Hepatic stellate cell (primary cell): Measurements from ENCODE around the gene MYO1H.
"Not testable (repeated sequence)": the region's sequence is repeated elsewhere in the genome, so short reads cannot be mapped to it uniquely, and the experiment has no call there.

Experiments
- DNase-seq: peaks from one replicate; pipeline ENCODE4 v3.0.0; 2011; ENCODE audit warnings: low spot score

The MYO1H gene

GRCh38 chr12:109347589-109347988, at the start of gene MYO1H:
TSS of gene MYO1H (plus strand) at chr12:109347900. CDS start at chr12:109347961, 61 bp downstream.
- DNase-seq: no peak

- no peak for DNase-seq
Observed at GRCh38 chr12:109299849-109300248, 47.9 kb upstream of the MYO1H start.

- no peak for DNase-seq
Observed at GRCh38 chr12:109301643-109302168, 46.0 kb upstream of the MYO1H start.

GRCh38 chr12:109302358-109302757, 45.3 kb upstream of the MYO1H start:
- no peak for DNase-seq

- DNase-seq: no peak
Observed at GRCh38 chr12:109302770-109303169, 44.9 kb upstream of the MYO1H start.

- no peak for DNase-seq
Observed at GRCh38 chr12:109304485-109304884, 43.2 kb upstream of the MYO1H start.

- DNase-seq: no peak
Observed at GRCh38 chr12:109305547-109305946, 42.2 kb upstream of the MYO1H start.

GRCh38 chr12:109307051-109307450, 40.6 kb upstream of the MYO1H start:
- no peak for DNase-seq

- DNase-seq: no peak
Observed at GRCh38 chr12:109308534-109309380, 38.9 kb upstream of the MYO1H start, which contains the start of gene FOXN4. TSS of gene FOXN4 (minus strand) at chr12:109309284. CDS start at chr12:109308321, 963 bp downstream.

- no peak for DNase-seq
Observed at GRCh38 chr12:109309381-109310246, 38.1 kb upstream of the MYO1H start.

GRCh38 chr12:109310247-109311125, 37.2 kb upstream of the MYO1H start:
- no peak for DNase-seq

- not testable (repeated sequence) for DNase-seq
Observed at GRCh38 chr12:109321294-109321693, 26.4 kb upstream of the MYO1H start.

- no peak for DNase-seq
Observed at GRCh38 chr12:109329003-109329402, 18.7 kb upstream of the MYO1H start.

- DNase-seq: no peak
Observed at GRCh38 chr12:109329686-109330085, 18.0 kb upstream of the MYO1H start.

GRCh38 chr12:109330282-109331230, 17.1 kb upstream of the MYO1H start:
- DNase-seq: no peak

GRCh38 chr12:109331301-109331952, 16.3 kb upstream of the MYO1H start:
- no peak for DNase-seq

- DNase-seq: no peak
Observed at GRCh38 chr12:109334887-109335286, 12.8 kb upstream of the MYO1H start.

GRCh38 chr12:109336593-109336992, 11.1 kb upstream of the MYO1H start:
- no peak for DNase-seq

- DNase-seq: no peak
Observed at GRCh38 chr12:109343677-109344076, 4.0 kb upstream of the MYO1H start.

GRCh38 chr12:109345428-109345827, 2.3 kb upstream of the MYO1H start:
- no peak for DNase-seq
